Measurements from ENCODE around the gene SPAG9. TPM values are rescaled to one million over a fixed set of nuclear protein-coding genes. Genes with fewer than 3 reads are reported as not detected.

The SPAG9 gene
- total RNA-seq, 1 donor = 192 TPM

DNA sequence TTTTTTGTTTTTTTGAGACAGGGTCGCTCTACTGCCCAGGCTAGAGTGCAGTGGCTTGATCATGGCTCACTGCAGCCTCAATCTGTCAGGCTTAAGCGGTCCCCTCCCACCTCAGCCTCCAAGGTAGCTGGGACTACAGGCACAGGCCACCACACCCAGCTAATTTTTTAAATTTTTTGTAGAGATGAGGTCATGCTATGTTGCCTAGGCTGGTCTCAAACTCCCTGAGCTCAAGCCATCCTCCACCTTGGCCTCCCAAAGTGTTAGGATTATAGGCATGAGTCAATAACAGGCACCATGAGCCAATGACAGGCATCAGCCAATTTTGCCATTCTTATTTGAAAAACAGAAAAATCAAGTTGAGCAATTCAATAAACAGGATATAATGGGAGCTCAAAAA is 125.0 kb downstream of the SPAG9 start:
- Histone ChIP-seq H3K36me3 (ENCODE audit: insufficient read depth, low read length) (peaks cover 86% of the 10 kb centered on the region), H3K4me3 (ENCODE audit: insufficient read depth, low read length) (no peak overlapping the region)

DNA sequence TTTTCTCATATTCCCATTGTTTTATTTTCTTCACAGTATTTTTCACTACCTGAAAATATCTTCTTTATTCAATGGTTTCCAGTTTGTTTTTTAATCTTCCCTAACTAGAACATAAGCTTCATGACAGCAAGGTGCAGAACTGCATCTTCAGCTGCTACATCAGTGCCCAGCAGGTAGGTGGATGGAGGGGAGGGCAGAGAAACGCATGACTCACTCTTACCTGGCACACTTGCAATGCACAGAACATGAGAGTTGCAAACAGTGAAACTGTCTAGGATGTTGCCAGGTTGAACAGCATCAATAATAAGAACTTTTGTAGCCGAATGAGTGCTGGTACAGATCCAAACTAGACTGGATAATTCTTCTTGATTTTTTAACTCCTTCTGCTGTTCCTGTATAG is 127.1 kb downstream of the SPAG9 start:
- Histone ChIP-seq H3K27ac (ENCODE audit: low read depth, low read length) (no peak overlapping the region), H3K79me2 (ENCODE audit: insufficient read depth, low read length) (peaks cover 3% of the 10 kb centered on the region), H3K4me2 (ENCODE audit: insufficient read depth, low read length) (no peak overlapping the region), H3K4me3 (ENCODE audit: insufficient read depth, low read length) (no peak overlapping the region), H3K9me3 (ENCODE audit: low read depth, low read length) (no peaks in the 10 kb centered on the region), H4K20me1 (ENCODE audit: insufficient read depth, low read length) (no peaks in the 10 kb centered on the region), H3K36me3 (ENCODE audit: insufficient read depth, low read length) (peaks cover 91% of the 10 kb centered on the region), H3K27me3 (ENCODE audit: insufficient read depth, low read length) (no peaks in the 10 kb centered on the region), H2AFZ (ENCODE audit: low read length) (no peak overlapping the region), H3K4me1 (ENCODE audit: insufficient read depth, low read length) (no peaks in the 10 kb centered on the region)
- TF ChIP-seq, protein P1, sequence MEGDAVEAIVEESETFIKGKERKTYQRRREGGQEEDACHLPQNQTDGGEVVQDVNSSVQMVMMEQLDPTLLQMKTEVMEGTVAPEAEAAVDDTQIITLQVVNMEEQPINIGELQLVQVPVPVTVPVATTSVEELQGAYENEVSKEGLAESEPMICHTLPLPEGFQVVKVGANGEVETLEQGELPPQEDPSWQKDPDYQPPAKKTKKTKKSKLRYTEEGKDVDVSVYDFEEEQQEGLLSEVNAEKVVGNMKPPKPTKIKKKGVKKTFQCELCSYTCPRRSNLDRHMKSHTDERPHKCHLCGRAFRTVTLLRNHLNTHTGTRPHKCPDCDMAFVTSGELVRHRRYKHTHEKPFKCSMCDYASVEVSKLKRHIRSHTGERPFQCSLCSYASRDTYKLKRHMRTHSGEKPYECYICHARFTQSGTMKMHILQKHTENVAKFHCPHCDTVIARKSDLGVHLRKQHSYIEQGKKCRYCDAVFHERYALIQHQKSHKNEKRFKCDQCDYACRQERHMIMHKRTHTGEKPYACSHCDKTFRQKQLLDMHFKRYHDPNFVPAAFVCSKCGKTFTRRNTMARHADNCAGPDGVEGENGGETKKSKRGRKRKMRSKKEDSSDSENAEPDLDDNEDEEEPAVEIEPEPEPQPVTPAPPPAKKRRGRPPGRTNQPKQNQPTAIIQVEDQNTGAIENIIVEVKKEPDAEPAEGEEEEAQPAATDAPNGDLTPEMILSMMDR (IDR thresholded peaks at IDR 0.05; ENCODE audit: extremely low read depth, low read depth, low read length) = no peak
- no peak for DNase-seq (ENCODE audit: insufficient read length, low spot score, missing footprints)

More for the DNA sequence above, 125.0 kb downstream of the SPAG9 start:
- Histone ChIP-seq H3K9me3 (ENCODE audit: low read depth, low read length) (no peaks in the 10 kb centered on the region), H4K20me1 (ENCODE audit: insufficient read depth, low read length) (no peaks in the 10 kb centered on the region), H3K79me2 (ENCODE audit: insufficient read depth, low read length) (peaks cover 3% of the 10 kb centered on the region), H3K4me1 (ENCODE audit: insufficient read depth, low read length) (no peaks in the 10 kb centered on the region), H3K4me2 (ENCODE audit: insufficient read depth, low read length) (no peak overlapping the region), H3K27ac (ENCODE audit: low read depth, low read length) (no peak overlapping the region), H2AFZ (ENCODE audit: low read length) (no peak overlapping the region), H3K27me3 (ENCODE audit: insufficient read depth, low read length) (no peaks in the 10 kb centered on the region)
- TF ChIP-seq, protein P1 (IDR thresholded peaks at IDR 0.05; ENCODE audit: extremely low read depth, low read depth, low read length) = no peak
- DNase-seq (ENCODE audit: insufficient read length, low spot score, missing footprints) = no peak

DNA sequence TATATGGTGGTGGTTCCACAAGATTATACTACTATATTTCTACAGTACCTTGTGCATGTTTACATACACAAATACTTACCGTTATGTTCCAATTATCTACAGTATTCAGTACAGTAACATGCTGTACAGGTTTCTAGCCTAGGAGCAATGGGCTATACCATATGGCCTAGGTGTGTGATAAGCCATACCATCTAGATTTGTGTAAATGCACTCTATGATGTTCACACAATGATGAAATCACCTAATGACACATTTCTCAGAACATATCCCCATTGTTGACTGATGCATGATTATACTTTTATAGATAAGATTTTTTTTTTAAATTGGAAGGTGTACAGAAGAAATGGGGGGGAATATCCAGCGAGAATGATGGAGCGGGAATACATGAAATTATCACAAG is 131.5 kb downstream of the SPAG9 start:
- H3K36me3 ChIP-seq (ENCODE audit: insufficient read depth, low read length) = peaks cover 80% of the 10 kb centered on the region
- no peak overlapping the region for H2AFZ ChIP-seq (ENCODE audit: low read length)
- no peaks in the 10 kb centered on the region for H3K9me3 ChIP-seq (ENCODE audit: low read depth, low read length)
- DNase-seq (ENCODE audit: insufficient read length, low spot score, missing footprints) = no peak
- H3K4me1 ChIP-seq (ENCODE audit: insufficient read depth, low read length) = peaks cover 16% of the 10 kb centered on the region
- no peak overlapping the region for H3K4me3 ChIP-seq (ENCODE audit: insufficient read depth, low read length)
- H3K4me2 ChIP-seq (ENCODE audit: insufficient read depth, low read length) = no peak overlapping the region
- H3K79me2 ChIP-seq (ENCODE audit: insufficient read depth, low read length) = peaks cover 3% of the 10 kb centered on the region
- H3K27me3 ChIP-seq (ENCODE audit: insufficient read depth, low read length) = no peaks in the 10 kb centered on the region
- H3K27ac ChIP-seq (ENCODE audit: low read depth, low read length) = no peak overlapping the region
- TF ChIP-seq, protein P1 (IDR thresholded peaks at IDR 0.05; ENCODE audit: extremely low read depth, low read depth, low read length) = no peak
- no peaks in the 10 kb centered on the region for H4K20me1 ChIP-seq (ENCODE audit: insufficient read depth, low read length)

DNA sequence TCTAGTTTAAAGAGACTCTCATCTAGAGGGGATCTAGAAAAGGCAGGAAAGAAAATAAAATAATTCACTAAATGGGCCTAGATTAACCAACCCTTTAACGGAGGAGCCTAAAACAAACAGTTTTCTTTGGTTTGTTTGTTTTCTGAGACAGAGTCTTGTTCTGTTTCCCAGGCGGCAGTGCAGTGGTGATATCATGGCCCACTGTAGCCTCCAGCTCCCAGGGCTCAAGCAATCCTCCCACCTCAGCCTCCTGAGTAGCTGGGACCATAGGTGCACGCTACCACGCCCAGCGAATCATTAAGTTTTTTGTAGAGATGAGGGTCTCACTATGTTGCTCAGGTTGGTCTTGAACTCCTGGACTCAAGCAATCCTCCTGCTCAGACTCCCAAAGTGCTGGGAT is 132.2 kb downstream of the SPAG9 start:
- H3K27me3 ChIP-seq (ENCODE audit: insufficient read depth, low read length) = no peaks in the 10 kb centered on the region
- H3K4me1 ChIP-seq (ENCODE audit: insufficient read depth, low read length) = peaks cover 16% of the 10 kb centered on the region
- H3K36me3 ChIP-seq (ENCODE audit: insufficient read depth, low read length) = peaks cover 80% of the 10 kb centered on the region
- peaks cover 3% of the 10 kb centered on the region for H3K79me2 ChIP-seq (ENCODE audit: insufficient read depth, low read length)
- H4K20me1 ChIP-seq (ENCODE audit: insufficient read depth, low read length) = no peaks in the 10 kb centered on the region
- no peak overlapping the region for H3K4me3 ChIP-seq (ENCODE audit: insufficient read depth, low read length)
- TF ChIP-seq, protein P1 (IDR thresholded peaks at IDR 0.05; ENCODE audit: extremely low read depth, low read depth, low read length) = no peak
- no peaks in the 10 kb centered on the region for H3K9me3 ChIP-seq (ENCODE audit: low read depth, low read length)
- no peak overlapping the region for H2AFZ ChIP-seq (ENCODE audit: low read length)
- no peak overlapping the region for H3K4me2 ChIP-seq (ENCODE audit: insufficient read depth, low read length)
- DNase-seq (ENCODE audit: insufficient read length, low spot score, missing footprints) = no peak
- H3K27ac ChIP-seq (ENCODE audit: low read depth, low read length) = no peak overlapping the region
